K562 (cell line): Measurements from ENCODE around the gene CARD9. TPM values are rescaled to one million over a fixed set of nuclear protein-coding genes. Genes with fewer than 3 reads are reported as not detected.

Experiments
- ATAC-seq: fragments of 200-7000 bp; cut with Tn5 transposase; 3 replicates; pipeline ENCODE4 v1.9.1; 2020; ENCODE audit warnings: moderate library complexity
- BruUV-seq: library from RNA; stranded (reverse); fragments of 400-500 nt; replicated peaks from 2 replicates; lab custom pipeline; 2021; lab: Mats Ljungman, UMichigan
- CTCF ChIA-PET: fragments of 300-600 bp; formaldehyde crosslinking; extraction: SDS; loops from one replicate; lab custom pipeline; 2021; ENCODE audit warnings: low intra/inter-chr PET ratio; lab: Yijun Ruan, JAX
- POLR2A ChIA-PET: fragments of 300-600, 350-650 bp; sonication (Branson Sonifier 250); formaldehyde crosslinking; extraction: SDS; loops from one replicate; lab custom pipeline; 2021; ENCODE audit warnings: antibody characterized with exemption, inconsistent platforms; lab: Yijun Ruan, JAX
- DNase-seq, 4 experiments: peaks; one replicate each; pipeline versions ENCODE4 v3.0.0 to v3.0.0-alpha.2; 2011 to 2018; ENCODE audit warnings: low spot score in 3 of 4, mixed read lengths in 3 of 4; ENCODE audit errors: extremely low read depth in 1 of 4
- FAIRE-seq: peaks from 2 replicates; lab custom pipeline; 2011; peaks lifted over from hg19 to GRCh38; lab: Jason Lieb, UNC
- H2AFZ ChIP-seq: 2 replicates; pipeline ENCODE4 v1.6.0; 2011; ENCODE audit warnings: low read depth, low read length, control low read depth, inconsistent platforms
- H3K27ac ChIP-seq: fragments of 200-600 bp; 3 replicates; pipeline ENCODE4 v1.8.0; 2011; ENCODE audit warnings: low read depth, mild to moderate bottlenecking, control low read depth, inconsistent platforms, low read length, moderate library complexity, mixed read lengths; ENCODE audit errors: extremely low read depth
- H3K27me3 ChIP-seq, 2 experiments: fragments of 300-600 bp in 1 of 2; 2 replicates in 1 of 2; 3 replicates in 1 of 2; pipeline versions ENCODE4 v1.6.0 to v1.8.0; 2011; ENCODE audit warnings: inconsistent platforms in 2 of 2, low read length in 2 of 2, mild to moderate bottlenecking in 1 of 2, mixed read lengths in 1 of 2, moderate library complexity in 1 of 2; ENCODE audit not compliant: control insufficient read depth in 2 of 2, insufficient read depth in 2 of 2
- H3K36me3 ChIP-seq: fragments of 300-600 bp; 3 replicates; pipeline ENCODE4 v1.8.0; 2011; ENCODE audit warnings: mild to moderate bottlenecking, low read length, inconsistent platforms; ENCODE audit not compliant: control insufficient read depth, insufficient read depth
- H3K4me1 ChIP-seq, 2 experiments: fragments of 200-600 bp in 1 of 2; replicated peaks in 1 of 2; 2 replicates in 1 of 2; 3 replicates in 1 of 2; pipeline versions ENCODE4 v1.5.1 to v1.8.0; 2011; ENCODE audit warnings: inconsistent platforms in 2 of 2, low read length in 2 of 2, mild to moderate bottlenecking in 1 of 2, mixed read lengths in 1 of 2, moderate library complexity in 1 of 2; ENCODE audit not compliant: control insufficient read depth in 2 of 2, insufficient read depth in 2 of 2
- H3K4me2 ChIP-seq: 2 replicates; pipeline ENCODE4 v1.6.1; 2011; ENCODE audit warnings: low read length, control low read depth, inconsistent platforms, mixed read lengths; ENCODE audit not compliant: insufficient read depth
- H3K4me3 ChIP-seq: fragments of 200-600 bp; sonication (generic), shearing (Covaris generic); 2 replicates; pipeline ENCODE4 v1.5.1; 2016; ENCODE audit warnings: control low read depth, inconsistent platforms
- H3K79me2 ChIP-seq: fragments of 200-600 bp; 3 replicates; pipeline ENCODE4 v1.8.0; 2011; ENCODE audit warnings: low read length, inconsistent platforms; ENCODE audit not compliant: control insufficient read depth, insufficient read depth
- H3K9ac ChIP-seq, 2 experiments: 2 replicates each; pipeline versions ENCODE4 v1.6.0 to v1.6.1; 2011; ENCODE audit warnings: low read depth in 2 of 2, low read length in 2 of 2, control low read depth in 1 of 2, inconsistent platforms in 1 of 2, mild to moderate bottlenecking in 1 of 2, mixed read lengths in 1 of 2; ENCODE audit not compliant: insufficient read depth in 1 of 2
- H3K9me1 ChIP-seq: one replicate; pipeline ENCODE4 v1.6.0; 2011; ENCODE audit warnings: inconsistent platforms, mild to moderate bottlenecking, low read length, moderate library complexity; ENCODE audit not compliant: control insufficient read depth, insufficient read depth
- H3K9me3 ChIP-seq: replicated peaks from 2 replicates; pipeline ENCODE4 v1.5.1; 2011; ENCODE audit warnings: low read depth, low read length, inconsistent platforms; ENCODE audit not compliant: control insufficient read depth, insufficient read depth
- H4K20me1 ChIP-seq: replicated peaks from 2 replicates; pipeline ENCODE4 v1.6.1; 2011; ENCODE audit warnings: low read length, inconsistent platforms, mixed read lengths; ENCODE audit not compliant: control insufficient read depth, insufficient read depth
- CREB3 ChIP-seq: fragments of 450-650 bp; conservative IDR thresholded peaks from 2 replicates; pipeline ENCODE4 v1.6.1; 2016; ENCODE audit warnings: missing genetic modification characterization, low read depth, mild to moderate bottlenecking, missing compliant biosample characterization, moderate library complexity
- MAFK ChIP-seq: IDR thresholded peaks from 2 replicates; pipeline ENCODE4 v1.6.1; 2011; ENCODE audit warnings: low read length, improper control_type of control experiment
- POLR2G ChIP-seq: fragments of 200-400 bp; formaldehyde crosslinking; IDR thresholded peaks from 2 replicates; pipeline ENCODE4 v1.6.1; 2017; ENCODE audit warnings: low read depth, mild to moderate bottlenecking, antibody characterized with exemption, low read length, moderate library complexity
- PRPF4 ChIP-seq: fragments of 200-400 bp; formaldehyde crosslinking; IDR thresholded peaks from one replicate; pipeline ENCODE4 v1.6.1; 2017; ENCODE audit warnings: low read length, low read depth, mild to moderate bottlenecking; ENCODE audit not compliant: insufficient read depth, poor library complexity, severe bottlenecking
- SRF ChIP-seq, 2 experiments: fragments of 250-450, 450-650 bp in 1 of 2; sonication (Bioruptor Pico) in 1 of 2; sonication (generic) in 1 of 2; formaldehyde crosslinking; IDR thresholded peaks; 2 replicates each; pipeline versions ENCODE4 v1.5.0 to v1.5.1; 2020 to 2022; ENCODE audit warnings: mild to moderate bottlenecking in 1 of 2, missing genetic modification reagents in 1 of 2
- THRAP3 ChIP-seq: fragments of 450-650 bp; IDR thresholded peaks from 2 replicates; pipeline ENCODE4 v1.6.1; 2016; ENCODE audit warnings: mild to moderate bottlenecking, inconsistent platforms, borderline replicate concordance
- WGBS: fragments of 100-300 bp; shearing (Covaris generic); methylation state at CpG from one replicate; pipeline ENCODE4 v1.1.6; 2016; ENCODE audit warnings: low coverage, mixed read lengths; ENCODE audit not compliant: insufficient coverage; ENCODE audit errors: missing lambda C conversion rate; 5-methylcytosine and 5-hydroxymethylcytosine counted together
- in situ Hi-C: fragments of 300-500 bp; cut with MboI; formaldehyde crosslinking; loops from 4 replicates; pipeline ENCODE4 v1.15.0; 2018; ENCODE audit warnings: inconsistent platforms, mixed read lengths
- intact Hi-C: fragments of 100-400 bp; cut with micrococcal nuclease; formaldehyde crosslinking; loops from 2 replicates; pipeline ENCODE4 v1.14.2; 2022
- polyA plus RNA-seq, 8 experiments: library from polyadenylated mRNA; depleted of rRNA in 4 of 8; stranded (reverse) in 5 of 8; unstranded in 3 of 8; fragments of >200 nt; fragmentation: Nextera tagmentation in 2 of 8; fragmentation: Illumina TruSeq in 1 of 8; extraction: Ambion mirVana in 2 of 8; extraction: Trizol in 1 of 8; gene quantifications; 2 replicates each; pipeline versions ENCODE4 v1.2.1 to v1.2.3, GENCODE V29; 2011 to 2014; ENCODE audit warnings: inconsistent platforms in 1 of 8, missing spikeins in 1 of 8
- total RNA-seq, 7 experiments: library from RNA; depleted of rRNA in 6 of 7; stranded (reverse); fragments of >200 nt in 6 of 7; fragmentation: Illumina TruSeq in 2 of 7; extraction: Trizol in 2 of 7; gene quantifications; 2 replicates each; pipeline versions ENCODE4 v1.2.1 to v1.2.3, GENCODE V29; 2011 to 2021; ENCODE audit warnings: low replicate concordance in 1 of 7

Gene CARD9
- total and polyA plus RNA-seq, 9 of the 15 experiments (the other 6 are each of a cell fraction or from before 2014, with no cell fraction given) = 1.7 to 53.0 (median 9.7) TPM

- no peak for TF ChIP-seq SRF (CRISPR knock-in tag; IDR thresholded peaks at IDR 0.05)
- peak; percentile 51 for TF ChIP-seq POLR2G
- TF ChIP-seq, all 486 proteins: peak for 1
- Histone ChIP-seq H3K9me1 (no peaks in the 10 kb centered on the region), H2AFZ (no peak overlapping the region), H3K4me1 (peaks cover 9 to 68% of the 10 kb centered on the region in 2 experiments; a peak in 4 of 5 replicates), H3K27ac (no peak overlapping the region), H3K9me3 (no peaks in the 10 kb centered on the region), H3K4me3 (no peak overlapping the region), H3K36me3 (peaks cover 82% of the 10 kb centered on the region; the same call in 2 of the 3 replicates), H3K9ac (no peak overlapping the region), H3K4me2 (no peak overlapping the region), H3K79me2 (peaks cover 24% of the 10 kb centered on the region), H3K27me3 (no peaks in the 10 kb centered on the region), H4K20me1 (no peaks in the 10 kb centered on the region)
- POLR2A ChIA-PET = interaction anchor here (0.7 to 1.9 kb wide), 3 partner anchors 9 to 23 kb away, joined by 3 to 8 read pairs (median 3); no protein-coding TSS in a partner anchor
- intact Hi-C loops (no loop called here), in situ Hi-C loops (no loop called here)
- CTCF ChIA-PET = no interaction called here
- DNase-seq (no peak), FAIRE-seq (no peak), ATAC-seq (no peak)
- BruUV-seq = no TSS peak
- 81% methylated on average over 8 of the region's 8 CpGs for WGBS
Measured at GRCh38 chr9:136376457-136376856, 3.0 kb upstream of the CARD9 start.

- ChIA-PET CTCF (no interaction called here), POLR2A (interaction anchor here (0.6 to 1.0 kb wide), 2 partner anchors 7 to 94 kb away, joined by 3 to 5 read pairs; no protein-coding TSS in a partner anchor)
- H3K4me2 ChIP-seq = no peak overlapping the region
- WGBS = 91% methylated on average over 9 of the region's 12 CpGs
- no peaks in the 10 kb centered on the region for H3K9me1 ChIP-seq
- H3K27me3 ChIP-seq = no peaks in the 10 kb centered on the region
- DNase-seq (no peak), FAIRE-seq (no peak), ATAC-seq (no peak)
- intact Hi-C loops = no loop called here
- H4K20me1 ChIP-seq = no peaks in the 10 kb centered on the region
- peaks cover 24% of the 10 kb centered on the region for H3K79me2 ChIP-seq
- TF ChIP-seq MAFK (no peak), THRAP3 (no peak), CREB3 (no peak), PRPF4 (no peak)
- no TSS peak for BruUV-seq
- in situ Hi-C loops = no loop called here
- no peaks in the 10 kb centered on the region for H3K9me3 ChIP-seq
- H2AFZ ChIP-seq = no peak overlapping the region
- H3K9ac ChIP-seq = 0 out of 4 replicates have a peak overlapping the region, but pooled peaks of 1 of the 2 experiments have one; percentile 23
- no peak overlapping the region for H3K27ac ChIP-seq
- peaks cover 80% of the 10 kb centered on the region; the same call in 2 of the 3 replicates for H3K36me3 ChIP-seq
- H3K4me3 ChIP-seq = no peak overlapping the region
- peaks cover 9 to 80% of the 10 kb centered on the region in 2 experiments; a peak in 4 of 5 replicates for H3K4me1 ChIP-seq
Measured at GRCh38 chr9:136375096-136375495, 1.6 kb upstream of the CARD9 start.
